Measurements from ENCODE around the gene C6orf58. TPM values are rescaled to one million over a fixed set of nuclear protein-coding genes. Genes with fewer than 3 reads are reported as not detected.
A peak's percentile ranks its signal among the peaks of the same experiment; 100 is the strongest.

Gene C6orf58
- polyA plus RNA-seq, 1 experiment, result not detected

DNA sequence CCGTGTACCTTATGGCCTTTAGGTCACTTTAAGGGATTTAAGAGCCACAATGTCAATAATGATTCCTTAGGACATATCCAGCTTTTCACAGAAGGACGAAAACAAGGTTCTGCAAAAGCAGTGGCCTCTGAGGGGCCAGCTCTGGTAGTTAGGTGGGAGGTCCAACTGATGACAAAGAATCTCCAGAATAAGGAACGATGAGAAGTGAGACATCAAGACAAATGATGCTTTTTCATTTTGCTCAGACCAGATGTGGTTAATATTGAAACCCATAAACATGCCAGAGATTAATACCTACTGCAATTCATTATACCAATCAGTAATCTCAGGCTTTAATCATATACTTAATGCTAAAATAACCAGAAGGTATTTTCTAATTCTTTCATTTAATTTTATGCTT is 1.9 kb downstream of the C6orf58 start:
- Histone ChIP-seq H3K27me3 (ENCODE audit: control insufficient read depth, insufficient read depth, low read length) (no peaks in the 10 kb centered on the region; the same call in 1 of the 2 replicates), H3K4me3 (ENCODE audit: low read depth, low read length) (no peak overlapping the region), H3K36me3 (ENCODE audit: control insufficient read depth, insufficient read depth, low read length) (no peaks in the 10 kb centered on the region)
- ChIA-PET CTCF (no interaction called here), POLR2A (no interaction called here)
- TF ChIP-seq, protein P1, sequence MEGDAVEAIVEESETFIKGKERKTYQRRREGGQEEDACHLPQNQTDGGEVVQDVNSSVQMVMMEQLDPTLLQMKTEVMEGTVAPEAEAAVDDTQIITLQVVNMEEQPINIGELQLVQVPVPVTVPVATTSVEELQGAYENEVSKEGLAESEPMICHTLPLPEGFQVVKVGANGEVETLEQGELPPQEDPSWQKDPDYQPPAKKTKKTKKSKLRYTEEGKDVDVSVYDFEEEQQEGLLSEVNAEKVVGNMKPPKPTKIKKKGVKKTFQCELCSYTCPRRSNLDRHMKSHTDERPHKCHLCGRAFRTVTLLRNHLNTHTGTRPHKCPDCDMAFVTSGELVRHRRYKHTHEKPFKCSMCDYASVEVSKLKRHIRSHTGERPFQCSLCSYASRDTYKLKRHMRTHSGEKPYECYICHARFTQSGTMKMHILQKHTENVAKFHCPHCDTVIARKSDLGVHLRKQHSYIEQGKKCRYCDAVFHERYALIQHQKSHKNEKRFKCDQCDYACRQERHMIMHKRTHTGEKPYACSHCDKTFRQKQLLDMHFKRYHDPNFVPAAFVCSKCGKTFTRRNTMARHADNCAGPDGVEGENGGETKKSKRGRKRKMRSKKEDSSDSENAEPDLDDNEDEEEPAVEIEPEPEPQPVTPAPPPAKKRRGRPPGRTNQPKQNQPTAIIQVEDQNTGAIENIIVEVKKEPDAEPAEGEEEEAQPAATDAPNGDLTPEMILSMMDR (IDR thresholded peaks at IDR 0.05; ENCODE audit: insufficient read depth, low read depth, low read length), result no peak
- DNase-seq (ENCODE audit: low read depth), result no peak

DNA sequence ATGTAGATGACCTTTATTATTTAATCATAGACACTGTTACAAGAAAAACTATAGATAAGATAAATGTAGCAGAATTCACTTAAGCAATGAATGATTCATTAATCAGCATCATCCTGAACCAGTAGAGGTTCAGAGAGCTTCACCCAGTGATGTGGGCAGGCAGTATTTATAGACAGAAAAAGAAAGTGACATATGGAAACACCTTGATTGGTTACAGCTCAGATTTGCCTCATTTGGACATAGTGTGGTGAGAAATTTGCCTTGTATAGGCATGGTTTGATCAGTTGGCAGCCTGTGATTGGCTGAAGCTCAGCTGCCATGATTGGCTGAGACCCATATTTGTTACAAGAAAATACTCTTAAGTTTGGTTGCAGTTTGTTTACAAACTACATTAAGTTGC is 4.6 kb downstream of the C6orf58 start:
- no peak for DNase-seq (ENCODE audit: low read depth)
- POLR2A ChIA-PET, result no interaction called here
- Histone ChIP-seq H3K4me3 (ENCODE audit: low read depth, low read length) (no peak overlapping the region), H3K27me3 (ENCODE audit: control insufficient read depth, insufficient read depth, low read length) (no peaks in the 10 kb centered on the region), H3K36me3 (ENCODE audit: control insufficient read depth, insufficient read depth, low read length) (no peaks in the 10 kb centered on the region)
- TF ChIP-seq, protein P1 (IDR thresholded peaks at IDR 0.05; ENCODE audit: insufficient read depth, low read depth, low read length), result no peak
- CTCF ChIA-PET, result no interaction called here

DNA sequence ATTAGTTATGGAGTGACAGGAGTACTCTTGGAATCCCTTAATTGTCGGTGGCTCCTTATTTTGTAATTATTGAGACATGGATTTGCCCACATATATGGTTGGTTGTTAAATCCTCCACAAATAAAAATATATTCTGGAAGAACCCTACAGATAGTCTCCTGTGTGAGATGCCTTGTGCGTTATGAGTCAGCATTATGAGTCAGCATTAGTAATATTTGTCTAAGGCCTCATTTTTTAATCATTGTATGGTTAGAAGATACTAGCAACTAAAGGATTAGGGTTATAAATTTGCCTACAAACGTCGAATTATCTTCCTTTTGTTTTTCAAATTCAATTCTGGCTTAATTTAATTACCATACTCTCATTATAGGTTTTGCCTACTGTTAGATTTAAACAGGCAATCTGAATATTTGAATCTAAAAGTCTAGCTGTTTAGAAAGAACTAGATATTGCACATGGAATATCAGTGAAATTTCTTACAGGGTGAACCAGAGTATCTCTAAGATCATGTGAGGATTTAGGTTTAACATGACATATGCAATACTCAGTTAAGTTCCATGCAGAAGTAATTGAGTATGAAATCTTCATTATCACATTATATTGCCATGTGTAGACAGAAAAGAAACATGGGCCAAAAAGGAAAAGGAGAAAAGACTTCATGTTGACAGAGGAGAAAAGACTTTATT is 5.9 kb downstream of the C6orf58 start:
- TF ChIP-seq, protein P1 (IDR thresholded peaks at IDR 0.05; ENCODE audit: insufficient read depth, low read depth, low read length), result no peak
- CTCF ChIA-PET, result interaction anchor here (0.6 kb wide), 1 partner anchor 142 kb away, joined by 3 read pairs; no protein-coding TSS in a partner anchor

DNA sequence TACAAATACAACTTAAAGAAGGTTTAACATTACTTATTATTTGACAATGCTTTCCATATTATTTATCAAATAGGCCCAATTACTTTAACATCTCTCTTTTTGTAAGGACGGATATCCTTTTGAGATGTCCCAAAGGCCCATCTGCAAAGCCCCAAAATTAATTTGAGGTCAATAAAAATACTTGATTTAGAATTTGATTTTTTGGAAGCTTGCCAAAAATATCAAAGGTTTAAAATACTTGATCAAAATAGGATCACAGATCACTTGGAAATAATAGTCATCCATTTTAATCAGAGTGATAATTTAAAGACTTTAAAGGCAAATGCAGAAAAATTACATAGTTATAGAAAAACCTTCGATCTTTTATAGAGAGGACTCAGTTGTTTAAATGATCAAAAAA is 8.1 kb downstream of the C6orf58 start:
- ChIA-PET CTCF (no interaction called here), POLR2A (no interaction called here)
- no peak for DNase-seq (ENCODE audit: low read depth)
- TF ChIP-seq, protein P1 (IDR thresholded peaks at IDR 0.05; ENCODE audit: insufficient read depth, low read depth, low read length), result no peak
- Histone ChIP-seq H3K27me3 (ENCODE audit: control insufficient read depth, insufficient read depth, low read length) (no peaks in the 10 kb centered on the region), H3K4me3 (ENCODE audit: low read depth, low read length) (no peak overlapping the region), H3K36me3 (ENCODE audit: control insufficient read depth, insufficient read depth, low read length) (no peaks in the 10 kb centered on the region)

More for the DNA sequence above, 5.9 kb downstream of the C6orf58 start:
- POLR2A ChIA-PET, result no interaction called here
- peak; percentile 27 for DNase-seq (ENCODE audit: low read depth)
- no peaks in the 10 kb centered on the region for H3K36me3 ChIP-seq (ENCODE audit: control insufficient read depth, insufficient read depth, low read length)
- no peaks in the 10 kb centered on the region for H3K27me3 ChIP-seq (ENCODE audit: control insufficient read depth, insufficient read depth, low read length)
- H3K4me3 ChIP-seq (ENCODE audit: low read depth, low read length), result no peak overlapping the region

DNA sequence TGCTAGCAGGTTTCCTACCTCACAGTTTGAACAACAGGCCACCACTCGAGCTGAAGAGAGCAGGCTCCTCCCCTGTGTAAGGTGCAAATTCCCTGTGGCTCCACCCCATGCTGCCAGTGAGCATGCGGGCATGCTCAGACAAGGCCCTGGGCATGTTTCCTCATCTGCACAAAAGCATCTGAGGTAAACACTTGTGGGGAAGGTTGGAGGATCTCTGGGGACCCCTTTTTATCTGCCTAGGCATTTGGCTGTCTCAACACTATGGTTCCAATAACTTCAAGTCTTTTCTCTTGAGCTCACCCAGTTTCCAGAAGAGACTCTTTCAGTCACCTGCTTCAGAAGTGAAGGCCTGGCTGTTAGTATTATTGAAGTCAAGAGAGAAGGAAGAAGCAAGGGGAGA is 9.4 kb downstream of the C6orf58 start:
- no peak overlapping the region for H3K4me3 ChIP-seq (ENCODE audit: low read depth, low read length)
- ChIA-PET CTCF (no interaction called here), POLR2A (no interaction called here)
- no peak for DNase-seq (ENCODE audit: low read depth)
- H3K36me3 ChIP-seq (ENCODE audit: control insufficient read depth, insufficient read depth, low read length), result no peaks in the 10 kb centered on the region
- H3K27me3 ChIP-seq (ENCODE audit: control insufficient read depth, insufficient read depth, low read length), result no peaks in the 10 kb centered on the region
- TF ChIP-seq, protein P1 (IDR thresholded peaks at IDR 0.05; ENCODE audit: insufficient read depth, low read depth, low read length), result no peak
